HCT116 (cell line): ENCODE results near the gene SCAMP1. TPM values are rescaled to one million over a fixed set of nuclear protein-coding genes. Genes with fewer than 3 reads are reported as not detected.

Experiments
- ATAC-seq: fragments of 200-7000 bp; cut with Tn5 transposase; 2 replicates; pipeline ENCODE4 v1.9.1; 2020; ENCODE audit warnings: mild to moderate bottlenecking, moderate library complexity
- BruUV-seq: library from RNA; stranded (reverse); fragments of 400-500 nt; replicated peaks from 2 replicates; lab custom pipeline; 2021; lab: Mats Ljungman, UMichigan
- CTCF ChIA-PET: fragments of 300-600 bp; sonication (Branson Sonifier 250); formaldehyde crosslinking; loops from one replicate; lab custom pipeline; 2021; ENCODE audit warnings: antibody characterized with exemption; lab: Charles Lee
- POLR2A ChIA-PET: fragments of 300-600, 350-600 bp; sonication (Branson Sonifier 250); formaldehyde crosslinking; loops from one replicate; lab custom pipeline; 2021; ENCODE audit warnings: antibody characterized with exemption; lab: Charles Lee
- RAD21 ChIA-PET, 2 experiments: fragments of 300-600 bp; sonication (Branson Sonifier 250); formaldehyde crosslinking; loops; one replicate each; lab custom pipeline; 2023; ENCODE audit warnings: low total read pairs in 2 of 2; ENCODE audit not compliant: uncharacterized antibody in 2 of 2, unreplicated experiment in 2 of 2, low non-redundant PET in 1 of 2; lab: Charles Lee
- DNase-seq: peaks from one replicate; pipeline ENCODE4 v3.0.0-alpha.2; 2010; ENCODE audit warnings: low read depth, low spot score
- H2AFZ ChIP-seq: fragments of 200-600 bp; shearing (Covaris generic), sonication (generic); 2 replicates; pipeline ENCODE4 v1.6.1; 2017; ENCODE audit warnings: low read depth, mixed run types, mixed read lengths, antibody characterized with exemption, low read length; ENCODE audit not compliant: poor library complexity, severe bottlenecking
- H3K27ac ChIP-seq: 2 replicates; pipeline ENCODE4 v1.5.1; 2012; ENCODE audit warnings: low read depth, low read length
- H3K27me3 ChIP-seq: fragments of 200-600 bp; sonication (generic); 2 replicates; pipeline ENCODE4 v1.6.1; 2016; ENCODE audit warnings: mixed run types, low read length, mixed read lengths; ENCODE audit not compliant: insufficient read depth
- H3K36me3 ChIP-seq, 2 experiments: fragments of 200-500 bp in 1 of 2; fragments of 200-600 bp in 1 of 2; sonication (Bioruptor generic) in 1 of 2; sonication (generic) in 1 of 2; 2 replicates each; pipeline versions ENCODE4 v1.5.1 to v1.6.1; 2014 to 2016; ENCODE audit warnings: low read length in 2 of 2, inconsistent platforms in 1 of 2, mixed read lengths in 1 of 2, mixed run types in 1 of 2; ENCODE audit not compliant: insufficient read depth in 2 of 2, control insufficient read depth in 1 of 2
- H3K4me1 ChIP-seq, 2 experiments: fragments of 200-600 bp in 1 of 2; sonication (generic) in 1 of 2; 2 replicates each; pipeline versions ENCODE4 v1.5.1 to v1.6.1; 2012 to 2017; ENCODE audit warnings: low read length in 2 of 2, inconsistent platforms in 1 of 2, mild to moderate bottlenecking in 1 of 2, mixed read lengths in 1 of 2, mixed run types in 1 of 2, moderate library complexity in 1 of 2; ENCODE audit not compliant: insufficient read depth in 2 of 2, control insufficient read depth in 1 of 2
- H3K4me2 ChIP-seq: fragments of 200-600 bp; sonication (generic); 2 replicates; pipeline ENCODE4 v1.6.1; 2017; ENCODE audit warnings: mixed run types, low read length, mixed read lengths
- H3K4me3 ChIP-seq, 2 experiments: fragments of 200-600 bp in 1 of 2; sonication (generic) in 1 of 2; replicated peaks in 1 of 2; 2 replicates each; pipeline ENCODE4 v1.5.1; 2011 to 2016; ENCODE audit warnings: low read length in 2 of 2, control low read depth in 1 of 2, low read depth in 1 of 2, mild to moderate bottlenecking in 1 of 2, mixed read lengths in 1 of 2, mixed run types in 1 of 2
- H3K79me2 ChIP-seq: fragments of 200-600 bp; sonication (generic); 2 replicates; pipeline ENCODE4 v1.6.1; 2017; ENCODE audit warnings: mild to moderate bottlenecking, mixed run types, low read length, moderate library complexity, mixed read lengths; ENCODE audit not compliant: insufficient read depth
- H3K9ac ChIP-seq: fragments of 200-600 bp; sonication (generic); 2 replicates; pipeline ENCODE4 v1.6.1; 2016; ENCODE audit warnings: low read length, mixed read lengths
- H3K9me2 ChIP-seq: fragments of 200-600 bp; sonication (generic), shearing (Covaris generic); 2 replicates; pipeline ENCODE4 v1.6.1; 2017; ENCODE audit warnings: mixed run types, mild to moderate bottlenecking, moderate library complexity; ENCODE audit not compliant: insufficient read depth
- H3K9me3 ChIP-seq, 2 experiments: fragments of 200-500 bp in 1 of 2; fragments of 200-600 bp in 1 of 2; sonication (Bioruptor generic) in 1 of 2; sonication (generic) in 1 of 2; 2 replicates each; pipeline ENCODE4 v1.6.1; 2014 to 2017; ENCODE audit warnings: low read length in 2 of 2, mixed read lengths in 2 of 2, inconsistent platforms in 1 of 2, low read depth in 1 of 2, mild to moderate bottlenecking in 1 of 2, mixed run types in 1 of 2, moderate library complexity in 1 of 2; ENCODE audit not compliant: control insufficient read depth in 1 of 2, insufficient read depth in 1 of 2
- H4K20me1 ChIP-seq: fragments of 200-600 bp; sonication (generic), shearing (Covaris generic); 2 replicates; pipeline ENCODE4 v1.6.1; 2017; ENCODE audit warnings: mixed run types, mild to moderate bottlenecking, moderate library complexity; ENCODE audit not compliant: insufficient read depth
- CEBPB ChIP-seq: IDR thresholded peaks from 2 replicates; pipeline ENCODE4 v1.6.1; 2012; ENCODE audit warnings: low read depth
- EGR1 ChIP-seq: IDR thresholded peaks from 2 replicates; pipeline ENCODE4 v1.6.1; 2012; ENCODE audit warnings: low read depth
- ELF1 ChIP-seq: IDR thresholded peaks from 2 replicates; pipeline ENCODE4 v1.6.1; 2012; ENCODE audit warnings: low read depth, borderline replicate concordance
- EZH2 ChIP-seq: fragments of 200-600 bp; sonication (generic); IDR thresholded peaks from 2 replicates; pipeline ENCODE4 v1.6.1; 2017; ENCODE audit warnings: antibody characterized with exemption, mixed run types
- FOSL1 ChIP-seq: IDR thresholded peaks from 2 replicates; pipeline ENCODE4 v1.6.1; 2012; ENCODE audit warnings: low read depth
- JUND ChIP-seq: IDR thresholded peaks from 2 replicates; pipeline ENCODE4 v1.6.1; 2012
- POLR2A ChIP-seq: IDR thresholded peaks from 2 replicates; pipeline ENCODE4 v1.7.0; 2011; ENCODE audit warnings: borderline replicate concordance; ENCODE audit not compliant: insufficient read depth, insufficient read length; ENCODE audit errors: extremely low read depth
- POLR2AphosphoS5 ChIP-seq: IDR thresholded peaks from 2 replicates; pipeline ENCODE4 v1.6.1; 2011; ENCODE audit warnings: mild to moderate bottlenecking, low read depth, low read length, moderate library complexity
- SIN3A ChIP-seq: IDR thresholded peaks from 2 replicates; pipeline ENCODE4 v1.6.1; 2012; ENCODE audit warnings: low read depth
- SP1 ChIP-seq: IDR thresholded peaks from 2 replicates; pipeline ENCODE4 v1.6.1; 2012; ENCODE audit warnings: low read depth
- SRF ChIP-seq: IDR thresholded peaks from 2 replicates; pipeline ENCODE4 v1.6.1; 2012; ENCODE audit warnings: low read depth
- TCF7L2 ChIP-seq: IDR thresholded peaks from 2 replicates; pipeline ENCODE4 v1.7.0; 2011; ENCODE audit warnings: borderline replicate concordance, inconsistent platforms; ENCODE audit not compliant: insufficient read depth, insufficient read length; ENCODE audit errors: extremely low read depth
- YY1 ChIP-seq: IDR thresholded peaks from 2 replicates; pipeline ENCODE4 v1.6.1; 2011; ENCODE audit warnings: low read length, low read depth, moderate library complexity, mild to moderate bottlenecking; ENCODE audit not compliant: insufficient replicate concordance; ENCODE audit errors: extremely low read depth
- ZNF274 ChIP-seq: fragments of 200-500 bp; sonication (Bioruptor generic); IDR thresholded peaks from 2 replicates; pipeline ENCODE4 v1.6.1; 2014; ENCODE audit warnings: mild to moderate bottlenecking, low read depth, low read length, inconsistent platforms
- intact Hi-C: fragments of 100-400 bp; cut with micrococcal nuclease; formaldehyde crosslinking; loops from 2 replicates; pipeline ENCODE4 v1.10.0; 2022
- total RNA-seq: library from RNA; stranded (reverse); gene quantifications from one replicate; pipeline ENCODE4 v1.2.1, GENCODE V29; 2021; ENCODE audit not compliant: unreplicated experiment
- TF ChIP-seq, protein P1 (sequence below): IDR thresholded peaks from 2 replicates; pipeline ENCODE4 v1.6.1; 2012
- TF ChIP-seq, protein P2 (sequence below): IDR thresholded peaks from 2 replicates; pipeline ENCODE4 v1.6.1; 2011; ENCODE audit warnings: mild to moderate bottlenecking, low read length, moderate library complexity; ENCODE audit not compliant: insufficient replicate concordance; ENCODE audit errors: extremely low read depth

The SCAMP1 gene
- total RNA-seq, 1 experiment from 2014 or later, result 46.4 TPM

DNA sequence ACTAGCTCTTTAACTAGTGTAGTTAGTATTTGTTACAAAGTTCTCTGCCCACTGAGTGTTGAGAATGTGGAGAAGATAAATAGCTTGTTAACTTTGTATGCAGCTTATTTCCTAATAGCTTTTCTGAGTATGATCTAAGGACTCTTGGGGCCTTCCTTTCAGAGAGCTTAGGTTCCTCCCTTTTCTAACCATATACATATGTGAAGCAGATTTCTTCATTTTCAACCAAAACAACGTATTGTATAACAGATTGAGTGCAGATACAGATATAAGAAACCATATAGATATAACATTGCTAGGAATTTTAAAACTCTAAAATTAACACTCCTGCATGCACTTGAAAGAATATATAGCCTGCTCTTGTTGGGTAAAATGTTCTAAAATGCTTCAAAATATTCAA, 70.4 kb downstream of the SCAMP1 start (continued):
- TF ChIP-seq POLR2AphosphoS5, result no peak
- TF ChIP-seq EGR1, result no peak

DNA sequence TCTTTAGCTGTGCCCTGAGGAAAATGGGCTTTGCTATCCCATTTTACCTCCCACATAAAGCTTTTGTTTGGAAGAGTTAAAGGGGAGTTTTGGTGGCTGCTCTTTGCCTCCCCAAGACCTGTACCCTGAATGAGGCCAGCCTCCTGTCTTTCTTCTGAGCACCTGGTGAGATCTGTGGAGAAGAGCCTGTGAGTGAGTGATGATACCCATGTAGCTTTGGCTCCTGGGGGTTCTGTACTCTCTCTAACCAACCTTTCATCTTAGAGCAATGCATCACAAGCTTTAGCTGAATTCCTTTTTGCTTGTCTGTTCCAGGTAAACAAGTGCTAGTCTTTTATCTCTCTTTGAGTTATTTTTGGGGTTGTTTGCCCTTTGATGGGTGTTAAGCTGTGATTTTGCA, 73.6 kb downstream of the SCAMP1 start:
- POLR2A ChIA-PET, result no interaction called here
- no peak overlapping the region for H2AFZ ChIP-seq
- H3K9me2 ChIP-seq, result no peaks in the 10 kb centered on the region; the same call in 1 of the 2 replicates
- DNase-seq (no peak), ATAC-seq (no peak)
- H3K9me3 ChIP-seq, result no peaks in the 10 kb centered on the region
- H3K4me3 ChIP-seq, result no peak overlapping the region
- TF ChIP-seq SP1, result no peak
- TF ChIP-seq CEBPB, result no peak
- TF ChIP-seq SIN3A, result no peak
- no peak for TF ChIP-seq EZH2
- TF ChIP-seq, all 23 proteins: peak for 0
- RAD21 ChIA-PET, result no interaction called here
- Histone ChIP-seq H3K9ac (no peak overlapping the region), H3K4me1 (no peaks in the 10 kb centered on the region), H4K20me1 (no peaks in the 10 kb centered on the region), H3K27ac (no peak overlapping the region), H3K27me3 (no peaks in the 10 kb centered on the region), H3K79me2 (no peaks in the 10 kb centered on the region), H3K36me3 (no peaks in the 10 kb centered on the region), H3K4me2 (no peak overlapping the region)
- CTCF ChIA-PET, result interaction anchor here (0.6 kb wide), 1 partner anchor 35 kb away, joined by 3 read pairs; no protein-coding TSS in a partner anchor
- BruUV-seq, result no TSS peak
- intact Hi-C loops, result no loop called here

DNA sequence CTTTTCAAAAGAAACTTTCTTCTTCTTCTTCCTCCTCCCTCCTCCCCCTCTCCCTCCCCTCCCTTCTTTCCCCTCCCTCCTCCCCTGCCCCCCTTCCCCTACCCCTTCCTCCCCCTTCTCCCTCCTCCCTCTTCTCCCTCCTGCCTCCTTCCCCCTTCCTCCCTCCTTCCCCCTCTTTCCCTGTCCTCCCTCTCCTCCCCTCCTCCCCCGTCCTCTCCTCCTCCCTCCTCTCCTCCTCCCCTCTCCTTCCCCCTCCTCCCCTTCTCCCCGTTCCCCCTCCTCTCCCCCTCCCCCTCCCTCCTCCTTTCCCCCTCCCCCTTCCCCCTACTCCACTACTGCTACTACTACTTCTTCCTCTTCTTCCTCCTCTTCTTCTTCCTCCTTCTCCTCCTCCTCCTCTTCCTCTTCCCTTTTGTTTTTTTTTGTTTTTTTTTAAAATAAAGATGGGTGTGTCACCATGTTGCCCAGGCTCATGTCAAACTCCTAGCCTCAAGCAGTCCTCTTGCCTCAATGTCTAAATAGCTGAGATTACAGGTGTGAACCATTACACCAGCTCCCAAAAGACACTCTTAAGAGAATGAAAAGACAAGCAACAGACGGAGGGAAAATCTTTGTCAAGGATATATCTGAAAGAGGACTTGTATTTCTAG, 87.5 kb downstream of the SCAMP1 start:
- intact Hi-C loops, result no loop called here
- CTCF ChIA-PET, result no interaction called here
- no peak overlapping the region for H3K27ac ChIP-seq
- no TSS peak for BruUV-seq
- no peaks in the 10 kb centered on the region for H4K20me1 ChIP-seq
- H3K4me2 ChIP-seq, result no peak overlapping the region
- no peaks in the 10 kb centered on the region for H3K79me2 ChIP-seq
- no peak overlapping the region for H2AFZ ChIP-seq
- POLR2A ChIA-PET, result no interaction called here
- RAD21 ChIA-PET, result no interaction called here
- H3K27me3 ChIP-seq, result no peaks in the 10 kb centered on the region
- H3K9me3 ChIP-seq, result no peaks in the 10 kb centered on the region
- H3K4me3 ChIP-seq, result no peak overlapping the region
- no peaks in the 10 kb centered on the region for H3K4me1 ChIP-seq
- ATAC-seq, result no peak
- no peak overlapping the region for H3K9ac ChIP-seq
- no peaks in the 10 kb centered on the region for H3K9me2 ChIP-seq
- no peaks in the 10 kb centered on the region for H3K36me3 ChIP-seq
- DNase-seq, result no peak
- no peak for TF ChIP-seq SIN3A
- TF ChIP-seq JUND, result no peak
- TF ChIP-seq, protein P1, sequence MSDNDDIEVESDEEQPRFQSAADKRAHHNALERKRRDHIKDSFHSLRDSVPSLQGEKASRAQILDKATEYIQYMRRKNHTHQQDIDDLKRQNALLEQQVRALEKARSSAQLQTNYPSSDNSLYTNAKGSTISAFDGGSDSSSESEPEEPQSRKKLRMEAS, result no peak
- no peak for TF ChIP-seq CEBPB
- no peak for TF ChIP-seq ZNF274
- no peak for TF ChIP-seq FOSL1
- no peak for TF ChIP-seq YY1
- TF ChIP-seq POLR2A, result no peak
- TF ChIP-seq, protein P2, sequence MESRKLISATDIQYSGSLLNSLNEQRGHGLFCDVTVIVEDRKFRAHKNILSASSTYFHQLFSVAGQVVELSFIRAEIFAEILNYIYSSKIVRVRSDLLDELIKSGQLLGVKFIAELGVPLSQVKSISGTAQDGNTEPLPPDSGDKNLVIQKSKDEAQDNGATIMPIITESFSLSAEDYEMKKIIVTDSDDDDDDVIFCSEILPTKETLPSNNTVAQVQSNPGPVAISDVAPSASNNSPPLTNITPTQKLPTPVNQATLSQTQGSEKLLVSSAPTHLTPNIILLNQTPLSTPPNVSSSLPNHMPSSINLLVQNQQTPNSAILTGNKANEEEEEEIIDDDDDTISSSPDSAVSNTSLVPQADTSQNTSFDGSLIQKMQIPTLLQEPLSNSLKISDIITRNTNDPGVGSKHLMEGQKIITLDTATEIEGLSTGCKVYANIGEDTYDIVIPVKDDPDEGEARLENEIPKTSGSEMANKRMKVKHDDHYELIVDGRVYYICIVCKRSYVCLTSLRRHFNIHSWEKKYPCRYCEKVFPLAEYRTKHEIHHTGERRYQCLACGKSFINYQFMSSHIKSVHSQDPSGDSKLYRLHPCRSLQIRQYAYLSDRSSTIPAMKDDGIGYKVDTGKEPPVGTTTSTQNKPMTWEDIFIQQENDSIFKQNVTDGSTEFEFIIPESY, result no peak
- no peak for TF ChIP-seq ELF1
- TF ChIP-seq TCF7L2, result no peak
- TF ChIP-seq SRF, result no peak
